ENCODE results near the gene GRIFIN.

Gene GRIFIN

DNA sequence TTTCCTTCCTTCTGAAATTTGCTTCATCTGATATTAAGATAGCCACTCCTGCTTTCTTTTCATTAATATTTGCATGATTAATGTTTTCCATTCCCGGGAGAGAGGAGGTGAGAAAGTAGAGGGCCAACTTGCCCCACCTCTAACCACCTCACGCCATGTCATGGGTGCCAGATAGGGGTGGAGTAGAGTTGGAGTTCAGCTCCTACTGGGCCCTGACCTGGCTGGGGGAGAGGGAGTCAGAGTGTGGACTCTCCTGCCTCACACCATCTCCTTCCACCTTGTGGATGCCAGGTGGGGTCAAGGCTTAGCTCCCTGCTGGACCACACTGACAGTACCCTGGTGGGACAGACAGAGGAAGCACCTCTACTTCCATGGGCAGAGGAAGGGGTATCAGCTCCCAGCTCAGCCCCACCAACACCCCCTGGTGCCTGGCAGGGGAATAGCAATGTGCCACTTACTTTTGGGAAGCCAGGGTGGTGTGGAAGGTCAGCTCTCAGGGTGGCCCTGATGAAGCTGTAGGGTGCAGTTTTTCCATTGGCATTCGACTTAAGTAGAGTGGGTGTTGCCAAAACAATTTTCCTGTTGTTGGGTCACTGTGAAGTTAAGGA lies 44.8 kb downstream of the GRIFIN start:
- no peak for DNase-seq

DNA sequence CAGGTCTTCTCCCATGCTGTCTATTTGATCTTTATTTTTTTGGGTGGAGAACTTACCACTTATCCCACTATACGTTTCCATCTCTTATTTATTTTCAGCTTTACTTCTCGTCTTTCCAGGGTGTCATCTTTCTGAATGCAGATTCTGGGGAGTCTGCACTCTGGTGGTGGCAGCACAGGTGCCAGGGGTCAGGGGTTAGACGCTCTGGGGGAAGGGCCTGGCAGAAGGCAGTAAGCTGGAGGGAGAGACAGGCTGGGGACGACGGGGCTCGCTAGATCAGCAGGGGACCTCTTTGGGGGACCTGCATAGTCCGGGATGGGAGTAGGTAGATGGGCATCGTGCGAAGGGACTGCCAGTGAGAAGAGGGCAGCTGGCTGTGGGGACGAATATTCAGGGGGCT lies 50.4 kb downstream of the GRIFIN start:
- no peak for DNase-seq
